Progenitor cell of endocrine pancreas (in vitro differentiated cells): ENCODE measurements around the gene SLX4IP. TPM values are rescaled to one million over a fixed set of nuclear protein-coding genes. Genes with fewer than 3 reads are reported as not detected.

Experiments
- DNase-seq: peaks from one replicate; pipeline ENCODE4 v3.0.0; 2021; ENCODE audit warnings: low spot score; ENCODE audit not compliant: unreplicated experiment
- H3K27ac Mint-ChIP-seq: 2 replicates; pipeline ENCODE4 v1.8.0; 2021; ENCODE audit warnings: mild to moderate bottlenecking, moderate library complexity, mixed read lengths
- H3K27me3 Mint-ChIP-seq: 2 replicates; pipeline ENCODE4 v1.8.0; 2021; ENCODE audit warnings: mixed read lengths
- H3K36me3 Mint-ChIP-seq: 2 replicates; pipeline ENCODE4 v1.8.0; 2022; ENCODE audit warnings: mixed read lengths; ENCODE audit not compliant: insufficient read depth
- H3K4me1 Mint-ChIP-seq: 2 replicates; pipeline ENCODE4 v1.8.0; 2021; ENCODE audit warnings: low read depth, mixed read lengths
- H3K4me3 Mint-ChIP-seq: 2 replicates; pipeline ENCODE4 v1.8.0; 2021; ENCODE audit warnings: low read depth, mild to moderate bottlenecking, moderate library complexity, mixed read lengths
- H3K9me3 Mint-ChIP-seq: 2 replicates; pipeline ENCODE4 v1.8.0; 2021; ENCODE audit warnings: low read depth, mixed read lengths
- total RNA-seq: library from RNA; stranded (reverse); gene quantifications from 2 replicates; pipeline ENCODE4 v1.2.1, GENCODE V29; 2021
- TF ChIP-seq, protein P1 (sequence below): fragments of 200-600 bp; sonication (generic); IDR thresholded peaks from one replicate; pipeline ENCODE4 v1.5.0; 2021; ENCODE audit warnings: antibody characterized with exemption, mild to moderate bottlenecking; ENCODE audit not compliant: unreplicated experiment

Gene SLX4IP
- total RNA-seq, 1 donor from 2014 or later = 12.0 TPM

DNA sequence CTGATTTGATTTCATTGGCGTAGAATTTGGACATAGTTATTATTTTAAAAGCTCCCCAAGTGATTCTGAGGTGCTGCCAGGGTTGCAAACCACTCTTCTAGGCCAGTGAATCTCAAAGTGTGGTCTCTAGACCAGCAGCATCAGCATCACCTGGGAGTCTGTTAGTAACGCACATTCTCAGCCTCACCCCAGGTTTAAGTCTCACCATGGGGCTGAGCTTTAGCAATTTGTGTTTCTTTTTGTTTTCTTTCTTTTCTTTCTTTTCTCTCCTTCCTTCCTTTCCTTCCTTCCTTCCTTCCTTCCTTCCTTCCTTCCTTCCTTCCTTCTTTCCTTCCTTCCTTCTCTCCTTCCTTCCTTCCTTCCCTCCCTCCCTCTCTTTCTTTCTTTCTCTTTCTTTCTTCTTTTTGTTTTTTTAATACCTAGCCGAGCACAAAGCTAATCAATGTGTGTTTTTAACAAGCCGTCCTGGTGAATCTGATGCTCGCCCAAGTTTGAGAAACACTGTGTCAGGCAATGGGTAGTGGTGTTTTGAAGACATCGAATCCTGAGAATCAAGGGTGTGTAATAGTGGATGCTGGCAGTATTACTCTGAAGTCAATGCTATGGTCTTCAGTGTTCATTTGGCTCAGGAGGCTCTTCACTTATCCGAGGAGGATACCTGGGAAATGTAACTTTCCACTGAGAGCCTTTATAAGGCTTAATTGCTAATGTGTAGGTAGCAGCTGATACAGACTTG, 104.9 kb downstream of the SLX4IP start:
- Mint-ChIP-seq H3K27ac (no peak overlapping the region), H3K4me1 (peaks cover 8% of the 10 kb centered on the region), H3K4me3 (no peak overlapping the region), H3K9me3 (no peaks in the 10 kb centered on the region), H3K36me3 (no peaks in the 10 kb centered on the region), H3K27me3 (no peaks in the 10 kb centered on the region)
- DNase-seq = no peak
- TF ChIP-seq, protein P1, sequence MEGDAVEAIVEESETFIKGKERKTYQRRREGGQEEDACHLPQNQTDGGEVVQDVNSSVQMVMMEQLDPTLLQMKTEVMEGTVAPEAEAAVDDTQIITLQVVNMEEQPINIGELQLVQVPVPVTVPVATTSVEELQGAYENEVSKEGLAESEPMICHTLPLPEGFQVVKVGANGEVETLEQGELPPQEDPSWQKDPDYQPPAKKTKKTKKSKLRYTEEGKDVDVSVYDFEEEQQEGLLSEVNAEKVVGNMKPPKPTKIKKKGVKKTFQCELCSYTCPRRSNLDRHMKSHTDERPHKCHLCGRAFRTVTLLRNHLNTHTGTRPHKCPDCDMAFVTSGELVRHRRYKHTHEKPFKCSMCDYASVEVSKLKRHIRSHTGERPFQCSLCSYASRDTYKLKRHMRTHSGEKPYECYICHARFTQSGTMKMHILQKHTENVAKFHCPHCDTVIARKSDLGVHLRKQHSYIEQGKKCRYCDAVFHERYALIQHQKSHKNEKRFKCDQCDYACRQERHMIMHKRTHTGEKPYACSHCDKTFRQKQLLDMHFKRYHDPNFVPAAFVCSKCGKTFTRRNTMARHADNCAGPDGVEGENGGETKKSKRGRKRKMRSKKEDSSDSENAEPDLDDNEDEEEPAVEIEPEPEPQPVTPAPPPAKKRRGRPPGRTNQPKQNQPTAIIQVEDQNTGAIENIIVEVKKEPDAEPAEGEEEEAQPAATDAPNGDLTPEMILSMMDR = no peak

DNA sequence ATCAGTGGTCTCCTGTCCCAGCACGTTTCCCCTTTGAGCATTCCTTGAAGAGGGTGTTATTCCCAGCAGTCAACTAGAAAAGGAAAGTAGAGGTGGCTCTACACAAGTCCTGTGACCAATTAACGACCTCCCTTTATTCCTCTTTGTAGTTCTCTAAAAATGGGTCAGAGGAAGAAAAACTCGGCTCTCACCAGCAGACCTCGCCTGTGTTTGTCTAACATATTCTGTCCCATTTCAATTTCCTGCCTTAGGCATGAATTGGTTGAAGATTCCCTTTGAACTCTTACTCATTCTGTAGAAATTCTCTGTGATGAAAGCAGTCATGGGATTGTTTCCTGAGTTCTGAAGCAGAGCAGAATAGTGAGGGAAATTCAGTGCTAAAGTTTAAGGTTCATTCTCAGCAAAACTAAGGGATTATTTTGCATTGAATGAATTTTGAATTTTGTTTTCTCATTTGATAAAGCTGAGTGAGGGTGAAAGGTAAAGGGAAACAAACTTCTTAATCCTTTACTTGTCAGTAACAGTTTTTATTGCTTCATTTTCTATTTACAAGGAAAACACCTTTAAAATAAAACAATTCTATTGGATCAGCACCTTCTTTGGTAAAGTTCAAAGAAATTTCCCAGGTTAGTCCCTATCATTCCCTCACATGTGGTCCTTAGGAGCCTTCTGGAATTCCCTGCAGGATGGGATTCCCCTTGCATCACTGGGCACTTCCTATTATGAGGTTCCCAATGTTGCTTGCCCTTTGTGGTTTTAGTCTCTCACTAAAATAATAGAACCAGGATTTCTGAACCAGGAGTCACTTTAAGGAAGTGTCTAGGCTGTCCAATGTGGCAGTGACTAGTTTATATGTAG, 105.8 kb downstream of the SLX4IP start:
- Mint-ChIP-seq H3K27ac (no peak overlapping the region), H3K36me3 (no peaks in the 10 kb centered on the region)

DNA sequence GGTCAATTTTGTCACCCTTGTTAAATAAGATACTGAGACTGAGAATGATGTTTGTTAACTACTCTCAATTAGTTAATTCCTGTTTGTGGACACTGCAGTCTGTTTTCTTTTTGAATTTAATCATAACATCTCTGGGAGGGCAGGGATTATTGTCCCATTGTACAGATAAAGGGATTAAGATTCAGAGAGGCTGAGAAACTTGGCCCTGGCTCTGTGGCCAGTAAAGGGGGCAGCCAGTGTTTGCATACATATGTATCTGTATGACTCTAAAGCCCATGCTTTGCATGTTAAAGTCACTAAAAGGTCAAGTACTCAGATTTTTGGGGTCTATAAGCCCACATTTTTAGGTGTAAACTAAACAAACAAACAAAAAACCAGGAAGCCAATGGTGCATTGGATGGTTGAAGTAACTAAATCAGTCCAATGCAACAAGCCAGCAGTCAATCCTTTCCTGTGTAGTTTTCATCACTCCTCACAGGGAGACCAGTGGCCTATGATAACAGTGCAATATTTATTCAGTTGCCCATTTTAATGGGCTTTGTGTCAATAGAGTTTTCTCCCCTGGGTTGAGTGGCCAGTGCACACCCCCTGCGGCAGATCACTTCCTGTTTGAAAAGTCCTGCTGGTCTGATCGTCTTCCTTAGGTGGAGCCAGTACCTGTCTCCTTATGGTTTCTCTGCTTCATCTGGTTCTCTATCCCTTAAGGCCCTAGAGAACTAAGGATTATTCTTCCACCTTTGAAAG, 106.7 kb downstream of the SLX4IP start:
- Mint-ChIP-seq H3K27ac (no peak overlapping the region), H3K4me3 (no peak overlapping the region), H3K4me1 (peaks cover 12% of the 10 kb centered on the region), H3K9me3 (no peaks in the 10 kb centered on the region), H3K27me3 (no peaks in the 10 kb centered on the region), H3K36me3 (no peaks in the 10 kb centered on the region)
- TF ChIP-seq, protein P1 = no peak
- DNase-seq = no peak

More for the DNA sequence above, 105.8 kb downstream of the SLX4IP start:
- TF ChIP-seq, protein P1 = no peak
- Mint-ChIP-seq H3K9me3 (no peaks in the 10 kb centered on the region), H3K4me3 (no peak overlapping the region), H3K27me3 (no peaks in the 10 kb centered on the region), H3K4me1 (peaks cover 12% of the 10 kb centered on the region)
- no peak for DNase-seq

DNA sequence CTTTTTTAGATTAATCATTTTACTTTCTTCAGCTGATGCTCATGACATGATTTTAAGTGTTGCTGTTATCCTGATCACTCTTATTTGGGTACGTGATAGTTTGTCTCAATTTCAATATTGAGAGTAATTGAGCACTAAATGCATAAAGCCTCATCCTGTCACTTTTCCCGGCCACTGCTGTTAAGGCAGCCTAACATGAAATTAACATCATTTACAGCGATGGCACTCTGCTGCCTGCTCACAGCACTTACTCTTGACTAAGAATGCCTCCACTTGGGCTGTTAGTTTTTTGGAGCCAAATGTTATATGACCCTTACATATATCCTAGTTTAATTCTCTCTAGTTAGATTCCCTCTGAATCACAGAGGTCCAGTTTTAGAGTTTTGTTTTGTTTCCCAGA, 107.3 kb downstream of the SLX4IP start:
- no peak overlapping the region for H3K4me3 Mint-ChIP-seq
- no peak for DNase-seq

More for the DNA sequence above, 107.3 kb downstream of the SLX4IP start:
- TF ChIP-seq, protein P1 = no peak
- Mint-ChIP-seq H3K36me3 (no peaks in the 10 kb centered on the region), H3K27ac (no peak overlapping the region), H3K9me3 (no peaks in the 10 kb centered on the region), H3K4me1 (peaks cover 12% of the 10 kb centered on the region), H3K27me3 (no peaks in the 10 kb centered on the region)
